GM19035 (cell line): ENCODE results near the gene PPP1R10.
A peak's percentile ranks its signal among the peaks of the same experiment; 100 is the strongest.
"Not testable (repeated sequence)": the region's sequence is repeated elsewhere in the genome, so short reads cannot be mapped to it uniquely, and the experiment has no call there.

ENCODE experiments used
- ATAC-seq: cut with Tn5 transposase; IDR thresholded peaks from one replicate; pipeline ENCODE4 v1.9.1; 2021; ENCODE audit not compliant: unreplicated experiment

PPP1R10 gene

GRCh38 chr6:30599625-30600324 lies 17.3 kb downstream of the PPP1R10 start:
- no peak for ATAC-seq

- ATAC-seq, result no peak
These were observed 18.0 kb downstream of the PPP1R10 start for GRCh38 chr6:30598912-30599624.

GRCh38 chr6:30597315-30598144 lies 19.5 kb downstream of the PPP1R10 start:
- ATAC-seq, result not testable (repeated sequence)

- ATAC-seq, result no peak
These were observed 24.8 kb downstream of the PPP1R10 start for GRCh38 chr6:30592287-30592686.

GRCh38 chr6:30591008-30591407 lies 26.0 kb downstream of the PPP1R10 start:
- ATAC-seq, result no peak

- no peak for ATAC-seq
These were observed 26.5 kb downstream of the PPP1R10 start for GRCh38 chr6:30590509-30590908.

- no peak for ATAC-seq
These were observed 27.2 kb downstream of the PPP1R10 start for GRCh38 chr6:30589754-30590358.

GRCh38 chr6:30583921-30584320 lies 33.1 kb downstream of the PPP1R10 start:
- ATAC-seq, result no peak

GRCh38 chr6:30578051-30578450 lies 39.0 kb downstream of the PPP1R10 start:
- ATAC-seq, result no peak

GRCh38 chr6:30573113-30573512 lies 43.9 kb downstream of the PPP1R10 start:
- no peak for ATAC-seq

- no peak for ATAC-seq
These were observed 44.9 kb downstream of the PPP1R10 start for GRCh38 chr6:30572148-30572547.

GRCh38 chr6:30571762-30572082 lies 45.3 kb downstream of the PPP1R10 start:
- ATAC-seq, result no peak

- peak; percentile 93 for ATAC-seq
These were observed 45.8 kb downstream of the PPP1R10 start, which contains the start of gene ABCF1 for GRCh38 chr6:30571075-30571761. Gene ABCF1, plus strand, starts transcription at chr6:30571442. Its CDS starts 46 bp downstream, at chr6:30571488.

GRCh38 chr6:30570740-30571074 lies 46.3 kb downstream of the PPP1R10 start:
- ATAC-seq, result peak; percentile 12

GRCh38 chr6:30570263-30570662 lies 46.8 kb downstream of the PPP1R10 start:
- no peak for ATAC-seq

GRCh38 chr6:30568245-30568644 lies 48.8 kb downstream of the PPP1R10 start:
- no peak for ATAC-seq

GRCh38 chr6:30565772-30566171 lies 51.3 kb downstream of the PPP1R10 start:
- ATAC-seq, result no peak

GRCh38 chr6:30564114-30564513 lies 52.9 kb downstream of the PPP1R10 start:
- ATAC-seq, result no peak

GRCh38 chr6:30562470-30563425 lies 54.3 kb downstream of the PPP1R10 start:
- ATAC-seq, result no peak

- no peak for ATAC-seq
These were observed 56.1 kb downstream of the PPP1R10 start for GRCh38 chr6:30560930-30561329.
